ENCODE results near the gene PPFIA2.

GRCh38 chr12:81439344-81439743 is 319.8 kb downstream of the PPFIA2 start:
- TF ChIP-seq CTCF (conservative IDR thresholded peaks at IDR 0.05; ENCODE audit: low read length) (no peak), EZH2phosphoT487 (IDR thresholded peaks at IDR 0.05; ENCODE audit: borderline replicate concordance) (no peak)

Data from Loucy (cell line).